OCI-LY1 (cell line): Measurements from ENCODE around the gene OBSL1.

Experiments used
- H2AFZ ChIP-seq: fragments of 200-600 bp; sonication (generic), shearing (Covaris generic); 2 replicates; pipeline ENCODE4 v1.6.0; 2014; ENCODE audit warnings: antibody characterized with exemption, mild to moderate bottlenecking, low read length
- H3F3A ChIP-seq: fragments of 200-600 bp; sonication (generic), shearing (Covaris generic); 2 replicates; pipeline ENCODE4 v1.6.0; 2014; ENCODE audit warnings: mild to moderate bottlenecking, antibody characterized with exemption, low read length, moderate library complexity; ENCODE audit not compliant: insufficient read depth
- H3K27ac ChIP-seq: fragments of 200-600 bp; sonication (generic); 2 replicates; pipeline ENCODE4 v1.5.1; 2014; ENCODE audit warnings: low read length, mixed run types, mild to moderate bottlenecking, low read depth; ENCODE audit not compliant: poor library complexity, severe bottlenecking
- H3K27me3 ChIP-seq: fragments of 200-600 bp; sonication (generic); 2 replicates; pipeline ENCODE4 v1.6.0; 2014; ENCODE audit warnings: antibody characterized with exemption, mild to moderate bottlenecking, low read length, moderate library complexity; ENCODE audit not compliant: insufficient read depth
- H3K36me3 ChIP-seq: fragments of 200-600 bp; sonication (generic); 2 replicates; pipeline ENCODE4 v1.6.1; 2014; ENCODE audit warnings: mild to moderate bottlenecking, antibody characterized with exemption, low read length, moderate library complexity, mixed read lengths; ENCODE audit not compliant: insufficient read depth
- H3K4me1 ChIP-seq: fragments of 200-600 bp; sonication (generic); 2 replicates; pipeline ENCODE4 v1.5.1; 2014; ENCODE audit warnings: mild to moderate bottlenecking, low read length, moderate library complexity; ENCODE audit not compliant: insufficient read depth, severe bottlenecking
- H3K4me2 ChIP-seq: fragments of 200-600 bp; sonication (generic), shearing (Covaris generic); 2 replicates; pipeline ENCODE4 v1.6.1; 2014; ENCODE audit warnings: low read length
- H3K4me3 ChIP-seq: fragments of 200-600 bp; sonication (generic); 2 replicates; pipeline ENCODE4 v1.5.1; 2014; ENCODE audit warnings: low read length, low read depth, mild to moderate bottlenecking, mixed read lengths; ENCODE audit not compliant: poor library complexity, severe bottlenecking
- H3K79me2 ChIP-seq: fragments of 200-600 bp; shearing (Covaris generic); 2 replicates; pipeline ENCODE4 v1.6.1; 2016; ENCODE audit warnings: mixed run types, low read length, mixed read lengths; ENCODE audit not compliant: insufficient read depth
- H3K9ac ChIP-seq: fragments of 200-600 bp; sonication (generic), shearing (Covaris generic); 2 replicates; pipeline ENCODE4 v1.6.1; 2014; ENCODE audit warnings: mild to moderate bottlenecking, low read length, mixed read lengths
- H3K9me2 ChIP-seq: fragments of 200-600 bp; sonication (generic), shearing (Covaris generic); 2 replicates; pipeline ENCODE4 v1.6.1; 2014; ENCODE audit warnings: low read depth, mild to moderate bottlenecking, low read length, mixed read lengths
- H3K9me3 ChIP-seq: fragments of 200-600 bp; shearing (Covaris generic); 2 replicates; pipeline ENCODE4 v1.6.1; 2014; ENCODE audit warnings: low read length, mixed read lengths
- H4K20me1 ChIP-seq: fragments of 200-600 bp; sonication (generic), shearing (Covaris generic); 2 replicates; pipeline ENCODE4 v1.6.0; 2016; ENCODE audit warnings: mild to moderate bottlenecking, low read length; ENCODE audit not compliant: insufficient read depth
- CTCF ChIP-seq: fragments of 200-600 bp; sonication (generic), shearing (Covaris generic); IDR thresholded peaks from 2 replicates; pipeline ENCODE4 v1.5.1; 2017; ENCODE audit warnings: mild to moderate bottlenecking, antibody characterized with exemption, low read length, moderate library complexity, mixed read lengths
- EZH2 ChIP-seq: fragments of 200-600 bp; sonication (generic), shearing (Covaris generic); IDR thresholded peaks from 2 replicates; pipeline ENCODE4 v1.8.0; 2017; ENCODE audit warnings: borderline replicate concordance, mixed run types, mild to moderate bottlenecking, antibody characterized with exemption, low read length, moderate library complexity, mixed read lengths

The OBSL1 gene

GRCh38 chr2:219578811-219579613 lies 7.7 kb upstream of the OBSL1 start:
- Histone ChIP-seq H3K79me2 (no peaks in the 10 kb centered on the region), H3K4me1 (no peaks in the 10 kb centered on the region), H3K9ac (no peak overlapping the region), H3K9me2 (no peaks in the 10 kb centered on the region), H3K27ac (no peak overlapping the region), H3K4me2 (no peak overlapping the region), H3K36me3 (no peaks in the 10 kb centered on the region), H3K27me3 (no peaks in the 10 kb centered on the region), H3K4me3 (no peak overlapping the region), H4K20me1 (no peaks in the 10 kb centered on the region), H2AFZ (no peak overlapping the region), H3K9me3 (no peaks in the 10 kb centered on the region), H3F3A (no peaks in the 10 kb centered on the region)
- TF ChIP-seq EZH2 (no peak), CTCF (no peak)

- Histone ChIP-seq H3K27me3 (no peaks in the 10 kb centered on the region), H3K4me3 (no peak overlapping the region), H3K4me1 (no peaks in the 10 kb centered on the region), H3K9me3 (no peaks in the 10 kb centered on the region), H3K27ac (no peak overlapping the region), H3K9ac (no peak overlapping the region), H2AFZ (no peak overlapping the region), H4K20me1 (no peaks in the 10 kb centered on the region), H3F3A (no peaks in the 10 kb centered on the region), H3K9me2 (no peaks in the 10 kb centered on the region), H3K4me2 (no peak overlapping the region), H3K79me2 (no peaks in the 10 kb centered on the region), H3K36me3 (no peaks in the 10 kb centered on the region)
- no peak for TF ChIP-seq CTCF
- no peak for TF ChIP-seq EZH2
Observed at GRCh38 chr2:219576505-219577388, 5.4 kb upstream of the OBSL1 start.

GRCh38 chr2:219575566-219576504 lies 4.5 kb upstream of the OBSL1 start:
- Histone ChIP-seq H3K4me3 (no peak overlapping the region), H2AFZ (no peak overlapping the region), H3K9me3 (no peaks in the 10 kb centered on the region), H3K4me2 (no peak overlapping the region), H3K9ac (no peak overlapping the region), H3K27ac (no peak overlapping the region), H3K36me3 (no peaks in the 10 kb centered on the region), H3F3A (no peaks in the 10 kb centered on the region), H3K27me3 (no peaks in the 10 kb centered on the region), H3K4me1 (no peaks in the 10 kb centered on the region), H3K9me2 (no peaks in the 10 kb centered on the region), H3K79me2 (no peaks in the 10 kb centered on the region), H4K20me1 (no peaks in the 10 kb centered on the region)
- TF ChIP-seq CTCF (no peak), EZH2 (no peak)
